M059J (cell line): ENCODE results near the gene CALN1. TPM values are rescaled to one million over a fixed set of nuclear protein-coding genes. Genes with fewer than 3 reads are reported as not detected.
"Not testable (repeated sequence)": the region's sequence is repeated elsewhere in the genome, so short reads cannot be mapped to it uniquely, and the experiment has no call there.

Experiments
- DNase-seq: peaks from one replicate; pipeline ENCODE4 v3.0.0-alpha.2; 2012; ENCODE audit warnings: low read depth
- total RNA-seq: library from RNA; depleted of rRNA; stranded (reverse); fragments of >200 nt; shearing (Covaris generic); gene quantifications from 2 replicates; pipeline ENCODE4 v1.2.3, GENCODE V29; 2014

The CALN1 gene
- total RNA-seq, 1 experiment from 2014 or later, result not detected

DNA sequence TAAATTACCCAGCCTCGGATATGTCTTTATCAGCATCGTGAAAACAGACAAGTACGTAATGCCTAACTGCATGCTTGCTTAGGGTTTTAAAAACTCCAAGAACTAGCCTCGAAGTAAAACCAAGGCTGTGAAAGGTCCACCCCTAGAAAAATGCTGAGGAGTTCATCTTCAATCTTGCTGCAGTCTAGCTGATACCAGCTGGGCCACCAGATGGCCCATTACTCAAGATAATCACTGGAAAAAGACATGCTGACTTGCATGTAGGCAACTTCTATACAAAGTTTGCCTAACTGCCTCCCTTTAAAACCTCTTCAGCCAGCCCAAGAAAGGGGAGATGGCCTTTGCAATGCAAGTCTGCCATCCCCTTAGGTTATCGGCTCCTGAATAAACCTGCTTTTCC, 666.1 kb downstream of the CALN1 start:
- peak; percentile 23 for DNase-seq

DNA sequence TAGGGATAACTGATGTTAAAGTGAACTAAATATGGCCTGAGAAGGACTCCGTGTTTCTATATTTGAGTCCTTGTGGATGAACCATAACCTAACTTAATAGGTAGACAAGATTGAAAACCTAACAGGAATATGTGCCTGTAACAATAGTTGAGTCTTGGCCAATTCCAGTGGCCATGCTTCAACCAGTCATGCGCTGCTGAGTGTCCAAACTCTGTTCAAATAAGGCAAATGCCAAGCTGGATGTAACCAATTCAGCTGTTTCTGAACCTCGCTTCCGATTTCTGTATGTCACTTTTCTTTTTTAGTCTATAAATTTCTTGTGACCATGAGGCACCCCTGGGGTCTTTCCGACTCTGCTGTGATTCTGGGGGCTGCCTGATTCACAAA, 672.0 kb downstream of the CALN1 start:
- DNase-seq, result no peak

DNA sequence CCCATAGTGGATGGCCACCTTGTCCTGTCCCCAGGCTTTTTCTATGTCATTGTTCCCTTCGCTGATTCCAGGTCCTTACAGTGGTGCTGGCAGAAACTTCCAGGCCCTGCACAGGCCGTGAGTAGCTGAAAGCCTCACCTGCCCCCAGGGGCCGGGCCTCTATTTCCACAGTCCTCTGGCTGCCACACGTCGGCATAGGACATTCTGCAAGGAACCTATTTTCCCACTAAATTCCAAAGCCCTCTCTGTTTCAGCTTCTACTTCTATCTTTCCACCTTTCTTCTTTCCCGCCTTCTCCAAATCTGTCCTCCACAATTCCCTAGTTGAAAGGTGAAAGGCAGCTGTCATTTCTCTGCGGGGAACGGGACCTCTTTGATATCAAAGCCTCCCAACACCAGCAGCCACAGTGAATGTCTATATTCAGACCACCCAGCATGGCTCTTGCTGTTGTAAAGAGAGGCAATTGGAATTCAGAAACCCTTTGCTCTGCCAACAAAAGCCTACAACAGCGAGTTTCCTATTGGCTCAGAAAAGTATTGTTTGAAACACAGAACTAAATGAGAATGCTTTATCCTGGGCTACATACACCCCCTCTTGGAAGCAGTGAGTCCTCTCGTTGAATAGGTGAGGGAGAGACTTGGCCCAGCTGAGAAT, 672.5 kb downstream of the CALN1 start:
- no peak for DNase-seq

DNA sequence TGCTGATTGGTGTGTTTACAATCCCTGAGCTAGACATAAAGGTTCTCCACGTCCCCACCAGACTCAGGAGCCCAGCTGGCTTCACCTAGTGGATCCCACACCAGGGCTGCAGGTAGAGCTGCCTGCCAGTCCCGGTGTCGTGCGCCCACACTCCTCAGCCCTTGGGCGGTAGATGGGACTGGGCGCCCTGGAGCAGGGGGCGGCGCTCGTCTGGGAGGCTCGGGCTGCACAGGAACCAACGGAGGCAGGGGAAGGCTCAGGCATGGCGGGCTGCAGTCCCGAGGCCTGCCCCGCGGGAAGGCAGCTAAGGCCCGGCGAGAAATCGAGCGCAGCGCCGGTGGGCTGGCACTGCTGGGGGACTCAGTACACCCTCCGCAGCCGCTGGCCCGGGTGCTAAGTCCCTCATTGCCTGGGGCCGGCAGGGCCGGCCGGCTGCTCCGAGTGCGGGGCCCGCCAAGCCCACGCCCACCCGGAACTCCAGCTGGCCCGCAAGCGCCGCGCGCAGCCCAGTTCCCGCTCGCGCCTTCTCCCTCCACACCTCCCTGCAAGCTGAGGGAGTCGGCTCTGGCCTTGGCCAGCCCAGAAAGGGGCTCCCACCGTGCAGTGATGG, 674.1 kb downstream of the CALN1 start:
- DNase-seq, result not testable (repeated sequence)

DNA sequence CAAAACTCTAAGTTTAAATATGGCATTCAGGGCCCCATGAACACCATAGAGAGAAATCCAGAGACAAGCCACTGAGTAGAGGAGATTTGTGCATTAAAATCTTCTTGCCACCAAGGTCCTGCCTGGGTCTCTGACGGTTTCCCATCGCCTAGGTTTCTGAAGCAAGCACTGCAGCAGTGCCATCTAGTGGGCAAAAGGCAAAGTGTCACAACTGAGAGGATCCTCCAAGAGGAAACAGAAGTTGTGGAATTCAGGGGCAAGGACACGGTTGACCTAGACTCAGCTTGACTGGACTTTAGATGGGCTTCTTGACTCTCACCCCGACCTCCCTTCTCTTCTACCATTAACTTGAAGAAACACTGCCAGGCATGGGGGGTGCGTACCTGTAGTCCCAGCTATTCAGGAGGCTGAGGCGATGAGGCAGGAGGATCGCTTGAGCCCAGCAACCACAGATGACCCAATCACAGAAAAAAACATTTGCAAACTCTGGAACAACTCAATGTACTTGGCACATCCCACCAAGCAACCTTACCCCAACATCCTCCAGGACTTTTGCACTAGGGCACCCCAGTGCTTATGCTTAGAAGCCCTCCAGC, 676.1 kb downstream of the CALN1 start:
- peak; percentile 64 for DNase-seq

DNA sequence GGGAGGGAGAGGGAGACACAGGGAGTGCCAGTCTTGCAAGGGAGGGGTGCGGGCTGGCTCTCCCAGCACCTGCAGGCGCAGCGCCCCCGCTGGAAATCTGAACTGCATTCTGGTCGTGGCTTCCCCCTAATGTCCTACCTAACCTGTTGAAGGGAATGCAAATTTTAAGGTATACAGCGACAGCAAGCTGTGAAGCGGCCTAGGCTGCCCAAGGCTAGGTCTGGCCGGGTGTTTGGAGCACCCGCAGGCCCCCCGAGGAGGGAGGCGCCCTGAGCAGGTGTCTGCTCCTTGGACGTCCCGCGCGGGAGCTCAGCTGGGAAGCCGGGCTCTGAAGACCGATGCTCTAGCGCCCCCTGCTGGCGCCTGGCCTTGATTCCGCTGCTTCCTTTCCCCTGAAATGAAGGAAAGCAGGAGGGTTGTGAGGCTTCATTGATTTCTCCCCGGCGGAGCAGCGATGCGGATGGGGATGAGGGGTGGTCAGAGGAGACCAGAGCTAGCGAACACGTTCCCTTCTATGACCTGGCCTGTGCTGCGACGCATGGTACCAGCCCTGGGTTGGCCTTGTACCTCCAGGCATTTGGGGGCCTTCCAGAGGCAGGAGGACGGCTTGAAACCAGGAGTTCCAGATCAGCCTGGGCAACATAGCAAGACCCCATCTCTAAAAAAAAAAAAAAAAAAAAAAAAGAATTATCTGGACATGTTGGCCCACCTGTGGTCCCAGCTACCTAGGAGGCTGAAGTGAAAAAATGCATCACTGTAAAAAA, 678.8 kb downstream of the CALN1 start:
- peak; percentile 62 for DNase-seq

DNA sequence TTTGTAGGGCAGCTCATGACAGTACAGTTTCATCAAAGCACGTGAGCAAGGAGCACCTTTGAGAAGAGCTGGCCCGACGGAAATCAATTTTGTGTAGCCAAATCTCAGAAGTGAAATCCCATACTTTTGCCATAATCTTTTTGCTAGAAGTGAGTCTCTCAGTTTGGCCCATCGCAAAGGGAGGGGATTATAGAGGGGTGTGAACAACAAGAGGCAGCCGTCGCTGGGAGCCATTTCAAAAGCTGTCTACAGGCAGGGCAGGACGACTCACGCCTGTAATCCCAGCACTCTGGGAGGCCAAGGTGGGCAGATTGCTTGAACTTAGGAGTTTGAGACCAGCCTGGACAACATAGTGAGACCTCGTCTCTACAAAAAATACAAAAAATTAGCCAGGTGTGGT, 680.4 kb downstream of the CALN1 start:
- no peak for DNase-seq
